ENCODE measurements around the gene TNFRSF12A.

- TF ChIP-seq CTCF (optimal IDR thresholded peaks at IDR 0.05 in 1 of 3, IDR thresholded peaks at IDR 0.05 in 1 of 3, conservative IDR thresholded peaks at IDR 0.05 in 1 of 3; ENCODE audit: extremely low read depth in 1 of 3, insufficient read depth in 2 of 3, low read length in 3 of 3) = no peak
- TF ChIP-seq EZH2 (IDR thresholded peaks at IDR 0.05; ENCODE audit: low read length) = no peak
Measured at GRCh38 chr16:3010510-3010909, 9.7 kb upstream of the TNFRSF12A start.
